Activated CD8-positive, alpha-beta memory T cell treated with anti-CD3 and anti-CD28 coated beads for 48 hours (primary cell): ENCODE results near the gene GIPC1.
A peak's percentile ranks its signal among the peaks of the same experiment; 100 is the strongest.
"Not testable (repeated sequence)": the region's sequence is repeated elsewhere in the genome, so short reads cannot be mapped to it uniquely, and the experiment has no call there.

Experiments
- DNase-seq, 3 experiments: peaks; one replicate each; pipeline ENCODE4 v3.0.0-alpha.2; 2020; ENCODE audit warnings: low read depth in 2 of 3, low spot score in 2 of 3

GIPC1 gene

DNA sequence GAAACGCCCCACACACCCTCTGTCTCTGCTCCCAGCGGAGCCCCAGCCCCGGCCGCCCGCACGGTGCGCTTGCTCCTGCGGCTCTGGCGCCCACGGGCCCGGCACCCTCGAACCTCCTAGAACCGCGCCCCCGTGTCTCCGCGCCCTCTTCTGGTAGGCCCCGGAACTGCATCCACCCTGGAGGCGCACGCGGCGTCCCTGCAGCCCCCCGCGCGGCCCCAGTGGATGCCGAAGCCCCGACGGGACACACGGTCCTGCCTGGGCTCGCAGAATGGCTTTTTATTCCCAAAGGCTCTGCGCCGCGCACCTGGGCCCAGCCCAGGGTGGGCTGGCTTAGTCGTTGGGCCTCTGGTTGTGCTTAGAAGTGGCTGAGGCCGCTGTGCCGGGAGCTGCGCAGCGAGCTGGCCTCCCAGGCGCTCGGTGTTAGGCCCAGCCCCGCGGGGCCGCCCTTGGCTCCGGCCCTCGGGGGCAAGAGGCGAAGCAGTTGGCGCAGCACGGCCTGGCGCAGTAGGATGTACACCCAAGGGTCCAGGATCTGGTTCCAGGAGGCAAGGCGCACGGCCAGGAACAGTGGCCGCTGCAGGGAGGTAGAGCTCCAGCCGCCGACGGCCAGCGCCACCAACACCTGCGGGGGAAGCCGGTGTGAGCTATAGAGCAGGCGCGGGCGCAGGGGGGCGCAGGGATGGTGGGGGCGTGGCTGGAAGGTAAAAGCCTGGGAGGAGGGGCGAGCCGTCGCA lies 23.6 kb downstream of the GIPC1 start:
- DNase-seq = peak; percentile 60 to 97 (median 96)

- DNase-seq = no peak
Measured at GRCh38 chr19:14471436-14472187, 24.3 kb downstream of the GIPC1 start.

- no peak for DNase-seq
Measured at GRCh38 chr19:14470031-14470876, 25.7 kb downstream of the GIPC1 start.

DNA sequence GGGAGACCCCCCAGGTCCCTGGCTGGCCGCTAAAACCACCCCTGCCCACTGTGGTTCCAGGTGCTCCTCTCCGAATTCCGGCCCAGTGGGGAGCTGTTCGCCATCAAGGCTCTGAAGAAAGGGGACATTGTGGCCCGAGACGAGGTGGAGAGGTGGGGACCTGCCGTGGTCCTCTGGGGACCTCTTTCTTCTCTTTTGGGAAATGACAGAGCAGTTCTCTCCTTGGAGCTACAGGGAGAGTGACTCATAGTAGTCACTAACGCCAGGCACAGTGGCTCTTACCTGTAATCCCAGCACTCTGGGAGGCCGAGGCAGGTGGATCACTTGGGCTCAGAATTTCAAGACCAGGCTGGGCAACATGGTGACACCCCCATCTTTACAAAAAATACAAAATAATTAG lies 28.1 kb downstream of the GIPC1 start:
- DNase-seq = no peak

DNA sequence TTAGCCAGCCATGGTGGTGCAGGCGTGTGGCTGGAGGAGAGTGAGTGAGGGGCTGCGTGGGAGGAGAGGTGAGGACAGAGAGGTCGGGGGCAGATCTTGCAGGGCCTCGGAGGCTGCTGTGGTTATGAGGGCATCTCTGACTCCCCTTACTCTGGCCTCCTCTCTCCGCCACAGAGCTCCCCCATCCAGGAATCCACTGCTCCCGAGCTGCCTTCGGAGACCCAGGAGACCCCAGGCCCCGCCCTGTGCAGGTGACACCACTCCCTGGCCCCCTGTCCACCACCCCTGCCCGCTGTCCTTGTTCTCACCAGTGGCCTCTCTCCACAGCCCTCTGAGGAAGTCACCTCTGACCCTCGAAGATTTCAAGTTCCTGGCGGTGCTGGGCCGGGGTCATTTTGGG lies 28.5 kb downstream of the GIPC1 start:
- DNase-seq = no peak

GRCh38 chr19:14463747-14464146 lies 32.2 kb downstream of the GIPC1 start:
- no peak for DNase-seq

DNA sequence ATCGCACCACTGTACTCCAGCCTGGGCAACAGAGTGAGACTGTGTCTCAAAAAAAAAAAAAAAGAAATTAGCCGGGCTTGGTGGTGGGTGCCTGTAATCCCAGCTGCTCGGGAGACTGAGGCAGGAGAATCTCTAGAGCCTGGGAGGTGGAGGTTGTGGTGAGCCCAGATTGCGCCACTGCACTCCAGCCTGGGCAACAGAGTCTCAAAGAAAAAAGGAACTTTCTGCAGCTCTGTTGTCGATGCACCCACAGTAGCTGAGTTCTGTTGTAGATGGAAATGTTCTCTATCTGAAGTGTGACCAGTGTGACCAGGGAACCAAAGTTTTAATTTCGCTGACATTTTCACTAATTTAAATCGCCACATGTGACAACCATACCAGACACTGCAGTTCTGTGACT lies 33.5 kb downstream of the GIPC1 start:
- not testable (repeated sequence) for DNase-seq

DNA sequence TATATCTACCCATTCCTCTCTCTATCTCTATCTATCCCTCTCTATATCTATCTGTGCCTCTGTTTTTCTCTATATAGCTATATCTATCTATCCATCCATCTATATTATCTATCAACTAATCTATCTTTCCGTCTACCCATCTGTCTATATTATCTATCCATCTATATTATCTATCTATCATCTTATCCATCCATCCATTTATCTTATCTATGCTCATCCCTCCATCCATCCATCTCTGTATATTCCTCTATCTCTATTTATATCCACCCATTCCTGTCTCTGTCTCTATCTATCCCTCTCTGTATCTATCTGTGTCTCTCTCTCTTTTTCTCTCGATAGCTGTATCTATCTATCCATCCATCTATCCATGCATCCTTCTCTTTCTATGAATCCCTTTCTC lies 35.0 kb downstream of the GIPC1 start:
- no peak for DNase-seq

DNA sequence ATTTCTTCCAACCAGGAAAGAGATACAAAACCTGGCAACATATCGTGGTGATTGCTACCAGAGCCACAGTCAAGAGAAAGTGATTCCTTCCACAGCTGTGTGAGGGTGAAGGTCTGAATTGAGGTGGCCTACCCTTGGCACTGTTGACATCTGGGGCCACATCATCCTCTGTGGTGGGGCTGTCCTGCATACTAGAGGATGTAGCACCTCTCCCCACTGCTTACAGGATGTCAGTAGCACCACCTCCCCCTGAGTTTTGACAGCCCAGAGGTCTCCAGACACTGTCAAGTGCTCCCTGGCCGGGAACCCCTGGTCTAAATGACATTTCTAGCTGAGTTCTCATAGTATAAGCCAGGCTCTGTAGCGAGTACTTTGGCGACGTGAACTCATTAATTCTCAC lies 36.2 kb downstream of the GIPC1 start:
- no peak for DNase-seq

DNA sequence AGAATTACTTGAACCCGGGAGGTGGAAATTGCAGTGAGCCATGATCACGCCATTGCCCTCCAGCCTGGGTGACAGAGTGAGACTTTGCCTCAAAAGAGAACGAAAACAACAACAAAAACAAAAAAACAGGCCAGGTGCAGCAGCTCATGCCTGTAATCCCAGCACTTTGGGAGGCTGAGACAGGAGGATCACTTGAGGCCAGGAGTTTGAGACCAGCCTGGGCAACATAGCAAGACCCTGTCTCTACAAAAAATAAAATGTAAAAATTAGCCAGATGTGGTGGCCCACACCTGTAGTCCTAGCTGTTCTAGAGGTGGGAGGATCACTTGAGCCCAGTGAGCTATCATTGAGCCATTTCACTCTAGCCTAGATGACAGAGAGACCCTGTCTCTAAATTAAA lies 43.6 kb downstream of the GIPC1 start:
- DNase-seq = not testable (repeated sequence)

GRCh38 chr19:14450876-14451275 lies 45.1 kb downstream of the GIPC1 start:
- DNase-seq = no peak

- peak in 2 of 3 experiments; percentile 31 to 63 for DNase-seq
Measured at GRCh38 chr19:14450168-14450874, 45.6 kb downstream of the GIPC1 start.

DNA sequence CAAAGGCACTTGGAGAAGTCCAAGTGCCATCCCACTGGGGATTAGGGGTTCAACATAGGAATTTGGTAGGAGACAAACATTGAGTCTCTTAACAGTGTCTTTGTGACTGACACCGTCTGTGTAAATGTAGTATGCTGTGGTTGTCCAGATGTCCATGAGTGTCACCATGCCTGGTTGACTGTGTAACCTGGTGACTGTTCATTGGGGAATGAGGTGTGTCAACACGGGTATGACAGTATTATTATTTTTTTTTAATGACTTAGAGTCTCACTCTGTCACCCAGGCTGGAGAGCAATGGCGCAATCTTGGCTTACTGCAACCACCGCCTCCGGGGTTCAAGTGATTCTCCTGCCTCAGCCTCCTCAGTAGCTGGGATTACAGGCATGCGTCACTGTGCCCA lies 46.6 kb downstream of the GIPC1 start:
- no peak for DNase-seq

- no peak for DNase-seq
Measured at GRCh38 chr19:14446336-14447036, 49.4 kb downstream of the GIPC1 start.

DNA sequence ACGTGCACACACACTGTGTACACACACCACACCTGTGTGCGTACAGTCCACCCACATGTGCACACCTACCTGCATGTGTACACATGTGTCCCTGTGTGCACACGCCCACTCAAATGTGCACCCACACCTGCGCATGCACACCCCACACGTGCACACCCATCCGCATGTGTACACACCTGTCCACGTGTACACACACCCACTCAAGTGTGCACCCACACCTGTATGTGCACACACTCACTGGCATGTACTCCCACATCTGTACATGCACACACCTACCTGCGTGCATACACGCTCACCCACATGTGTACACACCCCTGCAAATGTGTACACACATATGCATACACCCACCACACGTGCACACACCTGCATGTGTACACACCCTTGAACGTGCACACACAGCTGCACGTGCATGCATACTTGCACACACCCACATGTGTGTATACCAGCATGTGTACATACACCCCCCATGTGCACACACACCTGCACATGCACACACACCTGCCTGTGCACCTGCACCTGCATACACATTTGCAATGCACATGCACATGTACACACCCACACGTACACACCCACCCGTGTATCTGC lies 52.2 kb downstream of the GIPC1 start:
- no peak for DNase-seq

DNA sequence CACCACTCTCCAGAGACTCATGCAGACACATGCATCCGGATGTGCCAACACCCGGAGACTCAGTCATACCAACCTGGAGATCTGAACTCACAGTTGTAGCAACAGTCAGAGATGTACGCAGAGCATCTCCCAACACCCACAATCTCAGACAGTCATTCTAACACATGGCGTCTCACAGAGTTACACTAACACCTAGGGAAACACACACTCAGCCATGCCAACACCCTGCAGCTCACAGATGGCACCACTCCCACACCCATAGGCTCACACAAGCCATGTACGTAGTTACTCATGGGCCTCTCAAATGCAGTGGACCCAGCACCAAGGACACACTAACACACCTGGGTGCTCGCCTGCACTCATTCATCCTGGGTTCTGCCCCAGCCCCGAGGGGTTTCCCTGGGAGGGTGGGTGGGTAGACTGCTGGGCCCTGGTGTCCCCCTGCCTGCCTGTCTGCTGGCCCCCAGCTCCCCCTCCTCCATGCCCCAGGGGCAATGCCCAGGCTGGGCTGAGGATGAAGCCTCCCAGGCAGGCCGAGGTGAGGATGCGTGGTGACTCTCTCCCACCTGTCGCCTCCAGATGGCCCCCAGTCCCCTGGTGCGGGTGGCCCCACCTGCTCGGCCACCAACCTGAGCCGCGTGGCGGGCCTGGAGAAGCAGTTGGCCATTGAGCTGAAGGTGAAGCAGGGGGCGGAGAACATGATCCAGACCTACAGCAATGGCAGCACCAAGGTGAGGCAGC lies 52.9 kb downstream of the GIPC1 start:
- DNase-seq = no peak

GRCh38 chr19:14441041-14441938 lies 54.6 kb downstream of the GIPC1 start:
- DNase-seq = no peak

GRCh38 chr19:14440049-14440448 lies 55.9 kb downstream of the GIPC1 start:
- peak; percentile 51 to 65 (median 63) for DNase-seq
